ENCODE results near the gene UNC5A.

Gene UNC5A

GRCh38 chr5:176890455-176891330, 80.3 kb downstream of the UNC5A start:
- H3K4me3 ChIP-seq (ENCODE audit: low read length in 2 of 2): no peak overlapping the region
- H3K27ac ChIP-seq (ENCODE audit: low read length): no peak overlapping the region
- no peaks in the 10 kb centered on the region for H3K9me3 ChIP-seq (ENCODE audit: control insufficient read depth in 2 of 2, low read length in 2 of 2)
- no peaks in the 10 kb centered on the region for H3K4me1 ChIP-seq (ENCODE audit: control insufficient read depth, insufficient read depth, low read length)
- H3K27me3 ChIP-seq (ENCODE audit: control insufficient read depth in 1 of 2, insufficient read depth in 2 of 2, low read length in 2 of 2): peaks cover 0 to 8% of the 10 kb centered on the region in 2 donors
- no peak overlapping the region for H3K9ac ChIP-seq (ENCODE audit: low read length in 2 of 2)
- H3K36me3 ChIP-seq (ENCODE audit: control insufficient read depth in 2 of 2, insufficient read depth in 2 of 2, low read length in 2 of 2): no peaks in the 10 kb centered on the region

- Histone ChIP-seq H3K9ac (ENCODE audit: low read length in 2 of 2) (no peak overlapping the region), H3K36me3 (ENCODE audit: control insufficient read depth in 2 of 2, insufficient read depth in 2 of 2, low read length in 2 of 2) (no peaks in the 10 kb centered on the region)
Observed at GRCh38 chr5:176891331-176891958, 81.1 kb downstream of the UNC5A start.

GRCh38 chr5:176892663-176893062, 82.3 kb downstream of the UNC5A start:
- H3K36me3 ChIP-seq (ENCODE audit: control insufficient read depth in 2 of 2, insufficient read depth in 2 of 2, low read length in 2 of 2): no peaks in the 10 kb centered on the region
- H3K9me3 ChIP-seq (ENCODE audit: control insufficient read depth in 2 of 2, low read length in 2 of 2): no peaks in the 10 kb centered on the region
- H3K27ac ChIP-seq (ENCODE audit: low read length): no peak overlapping the region
- H3K9ac ChIP-seq (ENCODE audit: low read length in 2 of 2): no peak overlapping the region
- H3K4me3 ChIP-seq (ENCODE audit: low read length in 2 of 2): no peak overlapping the region
- no peaks in the 10 kb centered on the region for H3K4me1 ChIP-seq (ENCODE audit: control insufficient read depth, insufficient read depth, low read length)
- H3K27me3 ChIP-seq (ENCODE audit: control insufficient read depth in 1 of 2, insufficient read depth in 2 of 2, low read length in 2 of 2): peaks cover 0 to 8% of the 10 kb centered on the region in 2 donors

More at GRCh38 chr5:176891331-176891958, 81.1 kb downstream of the UNC5A start:
- peaks cover 0 to 8% of the 10 kb centered on the region in 2 donors for H3K27me3 ChIP-seq (ENCODE audit: control insufficient read depth in 1 of 2, insufficient read depth in 2 of 2, low read length in 2 of 2)
- H3K9me3 ChIP-seq (ENCODE audit: control insufficient read depth in 2 of 2, low read length in 2 of 2): no peaks in the 10 kb centered on the region
- no peak overlapping the region for H3K4me3 ChIP-seq (ENCODE audit: low read length in 2 of 2)
- no peak overlapping the region for H3K27ac ChIP-seq (ENCODE audit: low read length)
- no peaks in the 10 kb centered on the region for H3K4me1 ChIP-seq (ENCODE audit: control insufficient read depth, insufficient read depth, low read length)

- Histone ChIP-seq H3K9ac (ENCODE audit: low read length in 2 of 2) (no peak overlapping the region), H3K27me3 (ENCODE audit: control insufficient read depth in 1 of 2, insufficient read depth in 2 of 2, low read length in 2 of 2) (peaks cover 0 to 8% of the 10 kb centered on the region in 2 donors), H3K9me3 (ENCODE audit: control insufficient read depth in 2 of 2, low read length in 2 of 2) (no peaks in the 10 kb centered on the region), H3K27ac (ENCODE audit: low read length) (no peak overlapping the region), H3K4me3 (ENCODE audit: low read length in 2 of 2) (no peak overlapping the region), H3K36me3 (ENCODE audit: control insufficient read depth in 2 of 2, insufficient read depth in 2 of 2, low read length in 2 of 2) (no peaks in the 10 kb centered on the region), H3K4me1 (ENCODE audit: control insufficient read depth, insufficient read depth, low read length) (no peaks in the 10 kb centered on the region)
Observed at GRCh38 chr5:176894298-176894697, 83.9 kb downstream of the UNC5A start.

GRCh38 chr5:176895831-176896230, 85.5 kb downstream of the UNC5A start:
- peaks cover 0 to 5% of the 10 kb centered on the region in 2 donors for H3K27me3 ChIP-seq (ENCODE audit: control insufficient read depth in 1 of 2, insufficient read depth in 2 of 2, low read length in 2 of 2)
- H3K4me3 ChIP-seq (ENCODE audit: low read length in 2 of 2): no peak overlapping the region
- peaks cover 5% of the 10 kb centered on the region for H3K4me1 ChIP-seq (ENCODE audit: control insufficient read depth, insufficient read depth, low read length)

GRCh38 chr5:176897263-176897662, 86.9 kb downstream of the UNC5A start:
- H3K9me3 ChIP-seq (ENCODE audit: control insufficient read depth in 2 of 2, low read length in 2 of 2): no peaks in the 10 kb centered on the region
- no peak overlapping the region for H3K9ac ChIP-seq (ENCODE audit: low read length in 2 of 2)
- no peak overlapping the region for H3K27ac ChIP-seq (ENCODE audit: low read length)
- H3K4me3 ChIP-seq (ENCODE audit: low read length in 2 of 2): no peak overlapping the region
- peaks cover 0 to 3% of the 10 kb centered on the region in 2 donors for H3K27me3 ChIP-seq (ENCODE audit: control insufficient read depth in 1 of 2, insufficient read depth in 2 of 2, low read length in 2 of 2)
- H3K4me1 ChIP-seq (ENCODE audit: control insufficient read depth, insufficient read depth, low read length): peaks cover 5% of the 10 kb centered on the region
- peaks cover 0 to 3% of the 10 kb centered on the region in 2 donors for H3K36me3 ChIP-seq (ENCODE audit: control insufficient read depth in 2 of 2, insufficient read depth in 2 of 2, low read length in 2 of 2)

More at GRCh38 chr5:176895831-176896230, 85.5 kb downstream of the UNC5A start:
- no peak overlapping the region for H3K9ac ChIP-seq (ENCODE audit: low read length in 2 of 2)
- no peaks in the 10 kb centered on the region for H3K9me3 ChIP-seq (ENCODE audit: control insufficient read depth in 2 of 2, low read length in 2 of 2)
- H3K36me3 ChIP-seq (ENCODE audit: control insufficient read depth in 2 of 2, insufficient read depth in 2 of 2, low read length in 2 of 2): no peaks in the 10 kb centered on the region
- H3K27ac ChIP-seq (ENCODE audit: low read length): no peak overlapping the region

- Histone ChIP-seq H3K4me1 (ENCODE audit: control insufficient read depth, insufficient read depth, low read length) (peaks cover 5% of the 10 kb centered on the region), H3K4me3 (ENCODE audit: low read length in 2 of 2) (no peak within 1 kb of the TSS), H3K36me3 (ENCODE audit: control insufficient read depth in 2 of 2, insufficient read depth in 2 of 2, low read length in 2 of 2) (peaks cover 9 to 18% of the 10 kb centered on the region in 2 donors), H3K27ac (ENCODE audit: low read length) (no peak within 1 kb of the TSS), H3K9me3 (ENCODE audit: control insufficient read depth in 2 of 2, low read length in 2 of 2) (no peaks in the 10 kb centered on the region), H3K9ac (ENCODE audit: low read length in 2 of 2) (no peak within 1 kb of the TSS), H3K27me3 (ENCODE audit: control insufficient read depth in 1 of 2, insufficient read depth in 2 of 2, low read length in 2 of 2) (no peaks in the 10 kb centered on the region)
Observed at GRCh38 chr5:176899296-176899891, 89.0 kb downstream of the UNC5A start, which contains the start of gene HK3. Gene HK3 (minus strand): TSS chr5:176899346. CDS start chr5:176896159, 3,187 bp downstream.

GRCh38 chr5:176899946-176900779, 89.8 kb downstream of the UNC5A start:
- no peak overlapping the region for H3K9ac ChIP-seq (ENCODE audit: low read length in 2 of 2)
- no peak overlapping the region for H3K27ac ChIP-seq (ENCODE audit: low read length)

GRCh38 chr5:176900780-176901204, 90.4 kb downstream of the UNC5A start:
- no peaks in the 10 kb centered on the region for H3K9me3 ChIP-seq (ENCODE audit: control insufficient read depth in 2 of 2, low read length in 2 of 2)
- no peak overlapping the region for H3K27ac ChIP-seq (ENCODE audit: low read length)
- H3K36me3 ChIP-seq (ENCODE audit: control insufficient read depth in 2 of 2, insufficient read depth in 2 of 2, low read length in 2 of 2): peaks cover 21 to 30% of the 10 kb centered on the region in 2 donors
- no peak overlapping the region for H3K9ac ChIP-seq (ENCODE audit: low read length in 2 of 2)
- H3K4me3 ChIP-seq (ENCODE audit: low read length in 2 of 2): no peak overlapping the region
- no peaks in the 10 kb centered on the region for H3K27me3 ChIP-seq (ENCODE audit: control insufficient read depth in 1 of 2, insufficient read depth in 2 of 2, low read length in 2 of 2)
- peaks cover 5% of the 10 kb centered on the region for H3K4me1 ChIP-seq (ENCODE audit: control insufficient read depth, insufficient read depth, low read length)

More at GRCh38 chr5:176899946-176900779, 89.8 kb downstream of the UNC5A start:
- no peaks in the 10 kb centered on the region for H3K27me3 ChIP-seq (ENCODE audit: control insufficient read depth in 1 of 2, insufficient read depth in 2 of 2, low read length in 2 of 2)
- H3K4me3 ChIP-seq (ENCODE audit: low read length in 2 of 2): no peak overlapping the region
- H3K4me1 ChIP-seq (ENCODE audit: control insufficient read depth, insufficient read depth, low read length): peaks cover 5% of the 10 kb centered on the region
- peaks cover 15 to 25% of the 10 kb centered on the region in 2 donors for H3K36me3 ChIP-seq (ENCODE audit: control insufficient read depth in 2 of 2, insufficient read depth in 2 of 2, low read length in 2 of 2)
- no peaks in the 10 kb centered on the region for H3K9me3 ChIP-seq (ENCODE audit: control insufficient read depth in 2 of 2, low read length in 2 of 2)

All from stomach smooth muscle (tissue), 2 donors.